HUES6 (cell line): Measurements from ENCODE around the gene FAM20A.

Experiments
- H3K27ac ChIP-seq: 2 replicates; pipeline ENCODE4 v1.7.0; 2013; ENCODE audit warnings: low read depth, mild to moderate bottlenecking, low read length, inconsistent platforms
- H3K27me3 ChIP-seq: 2 replicates; pipeline ENCODE4 v1.6.1; 2013; ENCODE audit warnings: low read length; ENCODE audit not compliant: control insufficient read depth, insufficient read depth
- H3K36me3 ChIP-seq: 2 replicates; pipeline ENCODE4 v1.6.1; 2013; ENCODE audit warnings: low read length; ENCODE audit not compliant: control insufficient read depth, insufficient read depth
- H3K4me1 ChIP-seq: 2 replicates; pipeline ENCODE4 v1.6.1; 2013; ENCODE audit warnings: low read length; ENCODE audit not compliant: control insufficient read depth, insufficient read depth
- H3K4me3 ChIP-seq: 2 replicates; pipeline ENCODE4 v1.5.1; 2013; ENCODE audit warnings: low read depth, low read length
- H3K9ac ChIP-seq: one replicate; pipeline ENCODE4 v1.6.1; 2013; ENCODE audit warnings: mild to moderate bottlenecking, low read length
- H3K9me3 ChIP-seq: 2 replicates; pipeline ENCODE4 v1.6.1; 2013; ENCODE audit warnings: low read depth, low read length; ENCODE audit not compliant: control insufficient read depth, insufficient read depth

The FAM20A gene

DNA sequence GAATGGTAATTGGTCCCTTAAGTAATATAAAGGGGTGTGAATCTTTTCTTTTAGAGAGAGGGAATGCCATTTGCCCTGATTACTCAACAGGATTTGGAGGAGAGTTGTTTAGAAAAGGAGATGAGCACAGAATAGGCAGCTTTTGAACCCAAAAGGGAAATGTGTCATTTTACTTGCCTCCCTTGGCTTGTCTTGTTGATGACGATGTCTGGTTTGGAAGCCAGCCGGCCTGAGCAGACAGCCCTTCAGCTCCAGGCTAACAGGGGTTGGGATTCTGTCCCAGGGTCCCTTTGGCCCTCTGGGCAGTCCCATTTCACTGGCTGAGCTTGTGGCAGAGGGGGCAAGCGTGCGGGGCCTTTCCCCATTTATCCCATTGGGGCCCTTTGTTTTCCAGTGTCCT, 111.2 kb downstream of the FAM20A start:
- 0 out of 2 replicates have a peak, but pooled peaks cover under 1% of the 10 kb centered on the region for H3K4me1 ChIP-seq
- H3K27me3 ChIP-seq, result no peaks in the 10 kb centered on the region
- H3K9ac ChIP-seq, result no peak overlapping the region
- H3K9me3 ChIP-seq, result no peaks in the 10 kb centered on the region
- H3K4me3 ChIP-seq, result no peak overlapping the region
- H3K36me3 ChIP-seq, result no peaks in the 10 kb centered on the region
- H3K27ac ChIP-seq, result no peak overlapping the region
